HFFc6 (cell line): ENCODE results near the gene THOC3. TPM values are rescaled to one million over a fixed set of nuclear protein-coding genes. Genes with fewer than 3 reads are reported as not detected.
"Not testable (repeated sequence)": the region's sequence is repeated elsewhere in the genome, so short reads cannot be mapped to it uniquely, and the experiment has no call there.

ENCODE experiments used
- DNase-seq: peaks from one replicate; pipeline ENCODE4 v3.0.0-alpha.2; 2018
- H3K27ac Mint-ChIP-seq: 2 replicates; pipeline ENCODE4 v1.8.0; 2020; ENCODE audit warnings: mild to moderate bottlenecking, mixed read lengths
- H3K27me3 Mint-ChIP-seq: 2 replicates; pipeline ENCODE4 v1.8.0; 2021; ENCODE audit warnings: mild to moderate bottlenecking, moderate library complexity, mixed read lengths; ENCODE audit not compliant: insufficient read depth
- H3K36me3 Mint-ChIP-seq: 2 replicates; pipeline ENCODE4 v1.8.0; 2021; ENCODE audit warnings: low read depth, mixed read lengths
- H3K4me1 Mint-ChIP-seq: 2 replicates; pipeline ENCODE4 v1.8.0; 2020; ENCODE audit warnings: low read depth, mixed read lengths
- H3K4me3 Mint-ChIP-seq: 2 replicates; pipeline ENCODE4 v1.8.0; 2020; ENCODE audit warnings: mild to moderate bottlenecking, moderate library complexity, mixed read lengths
- H3K9me3 Mint-ChIP-seq: 2 replicates; pipeline ENCODE4 v1.8.0; 2020; ENCODE audit warnings: mild to moderate bottlenecking, mixed read lengths
- long read RNA-seq: library from polyadenylated mRNA; unstranded; transcript quantifications from one replicate; pipeline ENCODE4 v2.0.0, GENCODE V29; 2019
- total RNA-seq, 6 experiments: library from RNA; stranded (reverse); fragmentation: NEBNext Ultra II Directional; extraction: Animal tissue kit (Norgen Biotek cat#: 25700); gene quantifications; 2 replicates in 1 of 6; 3 replicates in 5 of 6; pipeline ENCODE4 v1.2.3, GENCODE V29; 2021

THOC3 gene, protein sequence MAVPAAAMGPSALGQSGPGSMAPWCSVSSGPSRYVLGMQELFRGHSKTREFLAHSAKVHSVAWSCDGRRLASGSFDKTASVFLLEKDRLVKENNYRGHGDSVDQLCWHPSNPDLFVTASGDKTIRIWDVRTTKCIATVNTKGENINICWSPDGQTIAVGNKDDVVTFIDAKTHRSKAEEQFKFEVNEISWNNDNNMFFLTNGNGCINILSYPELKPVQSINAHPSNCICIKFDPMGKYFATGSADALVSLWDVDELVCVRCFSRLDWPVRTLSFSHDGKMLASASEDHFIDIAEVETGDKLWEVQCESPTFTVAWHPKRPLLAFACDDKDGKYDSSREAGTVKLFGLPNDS
- 10 to 100 TPM; 38.1 to 50.4 (median 43.5) TPM for total RNA-seq
- long read RNA-seq, transcript THOC3-201 (6 exons, 1,589 nt): major isoform, 97 of 103 reads
- long read RNA-seq, partial matches to known transcripts: 5 of 103 reads
- long read RNA-seq, other reads (novel, unspliced or antisense): 1 of 103 reads

DNA sequence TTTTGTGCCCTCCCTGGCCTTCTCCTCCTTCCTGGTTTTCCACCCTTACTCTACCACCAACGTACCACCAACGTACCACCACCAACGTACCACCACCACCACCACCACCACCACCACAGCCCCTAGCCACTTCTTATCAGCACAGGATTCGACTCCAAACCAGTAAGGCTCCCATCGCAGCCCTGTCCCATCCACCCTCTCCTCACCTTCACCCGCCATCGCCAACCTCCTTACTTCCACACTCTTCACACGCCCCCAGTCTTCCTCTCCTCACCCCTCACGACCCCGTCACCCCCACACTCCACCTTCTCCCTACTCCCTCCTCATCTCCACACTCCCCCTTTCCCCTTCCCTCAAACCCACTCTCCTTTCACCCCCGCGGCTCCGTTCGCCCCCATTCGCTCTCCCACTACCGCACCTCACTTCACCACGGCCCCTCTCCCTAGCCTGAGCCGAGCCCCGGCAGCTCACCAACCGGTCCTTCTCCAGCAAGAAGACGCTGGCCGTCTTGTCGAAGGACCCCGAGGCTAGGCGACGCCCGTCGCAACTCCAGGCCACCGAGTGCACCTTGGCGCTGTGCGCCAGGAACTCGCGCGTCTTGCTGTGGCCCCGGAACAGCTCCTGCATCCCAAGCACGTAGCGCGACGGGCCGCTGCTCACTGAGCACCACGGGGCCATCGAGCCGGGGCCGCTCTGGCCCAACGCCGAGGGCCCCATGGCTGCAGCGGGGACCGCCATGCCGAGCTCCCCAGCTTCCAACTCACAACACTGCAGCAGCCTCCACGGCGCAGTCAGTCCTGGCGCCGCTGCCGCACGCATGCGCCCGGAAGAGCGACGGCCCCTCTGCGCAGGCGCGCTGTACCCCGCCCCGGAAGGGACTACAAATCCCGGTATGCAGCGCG is at the start of gene THOC3:
TSS of gene THOC3 (minus strand) at position 845 of the 902 bp plus-strand sequence. CDS start at position 738, 107 bp downstream.
- H3K9me3 Mint-ChIP-seq, H3K4me1 Mint-ChIP-seq, H3K27me3 Mint-ChIP-seq, H3K36me3 Mint-ChIP-seq, H3K27ac Mint-ChIP-seq: not testable (repeated sequence)
- DNase-seq: peak; percentile 52
- peak within 1 kb of the TSS; percentile 88 for H3K4me3 Mint-ChIP-seq

DNA sequence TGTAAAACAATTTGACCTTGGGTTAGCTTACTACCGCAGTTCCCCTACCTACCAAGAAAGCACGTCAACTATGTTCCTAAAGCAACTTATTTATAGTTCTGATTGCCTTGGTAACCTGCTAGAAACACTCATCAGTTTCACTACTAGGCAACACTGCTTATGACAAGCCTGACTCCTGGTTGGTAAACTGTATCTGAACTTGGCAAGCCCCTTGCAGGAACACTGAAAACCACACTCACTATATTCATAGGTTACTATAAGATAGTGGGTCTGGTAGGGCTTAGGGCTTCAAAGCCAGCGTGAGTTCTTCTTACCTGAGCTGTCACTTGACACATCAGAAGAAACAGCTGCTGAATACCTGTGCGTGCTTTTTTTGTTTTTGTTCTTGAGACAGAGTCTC is 49.2 kb upstream of the THOC3 start:
- not testable (repeated sequence) for H3K27me3 Mint-ChIP-seq, H3K4me3 Mint-ChIP-seq, H3K4me1 Mint-ChIP-seq, H3K9me3 Mint-ChIP-seq, H3K27ac Mint-ChIP-seq, DNase-seq, H3K36me3 Mint-ChIP-seq

DNA sequence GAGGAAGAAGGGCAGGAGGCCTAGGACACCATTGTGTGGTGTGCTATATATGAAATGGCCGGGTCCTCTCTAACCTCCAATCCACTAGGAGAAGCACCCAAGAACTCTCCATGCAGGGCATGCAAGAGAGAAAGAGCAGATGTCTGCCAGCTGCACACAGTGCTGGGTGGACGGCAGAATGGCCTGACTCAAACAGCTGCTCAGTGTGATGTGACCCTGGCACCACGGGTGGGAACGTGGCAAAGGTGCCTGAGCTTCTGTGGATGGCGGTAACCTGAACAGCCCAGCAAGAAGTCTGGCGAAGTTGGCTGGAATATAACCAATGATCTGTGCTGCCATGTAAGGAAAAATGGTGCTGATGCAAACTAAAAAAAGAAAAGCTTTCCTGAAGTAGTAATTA is 46.2 kb upstream of the THOC3 start:
- not testable (repeated sequence) for H3K27ac Mint-ChIP-seq, H3K9me3 Mint-ChIP-seq, DNase-seq, H3K27me3 Mint-ChIP-seq, H3K4me3 Mint-ChIP-seq, H3K36me3 Mint-ChIP-seq, H3K4me1 Mint-ChIP-seq

DNA sequence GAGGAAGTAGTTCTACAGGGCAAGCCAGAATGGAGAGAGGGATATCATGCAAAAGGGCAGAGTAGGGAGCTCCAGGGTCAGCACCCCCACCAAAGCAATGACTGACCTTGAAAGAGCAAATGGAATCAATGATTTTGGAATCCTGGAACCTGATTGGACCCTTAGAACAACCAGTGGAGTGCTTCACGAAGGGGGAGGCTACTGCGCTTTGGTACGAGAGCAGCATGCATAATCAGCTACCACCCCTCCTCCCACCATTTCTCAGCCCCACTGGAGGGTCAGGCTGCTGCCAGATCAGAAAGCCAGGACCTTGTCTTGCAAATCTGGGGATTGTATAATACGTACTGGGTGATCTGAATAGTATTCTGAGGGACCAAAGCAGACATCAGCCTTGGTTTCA is 43.0 kb upstream of the THOC3 start:
- not testable (repeated sequence) for H3K4me3 Mint-ChIP-seq, H3K27me3 Mint-ChIP-seq, H3K27ac Mint-ChIP-seq, H3K9me3 Mint-ChIP-seq, H3K4me1 Mint-ChIP-seq, DNase-seq, H3K36me3 Mint-ChIP-seq

DNA sequence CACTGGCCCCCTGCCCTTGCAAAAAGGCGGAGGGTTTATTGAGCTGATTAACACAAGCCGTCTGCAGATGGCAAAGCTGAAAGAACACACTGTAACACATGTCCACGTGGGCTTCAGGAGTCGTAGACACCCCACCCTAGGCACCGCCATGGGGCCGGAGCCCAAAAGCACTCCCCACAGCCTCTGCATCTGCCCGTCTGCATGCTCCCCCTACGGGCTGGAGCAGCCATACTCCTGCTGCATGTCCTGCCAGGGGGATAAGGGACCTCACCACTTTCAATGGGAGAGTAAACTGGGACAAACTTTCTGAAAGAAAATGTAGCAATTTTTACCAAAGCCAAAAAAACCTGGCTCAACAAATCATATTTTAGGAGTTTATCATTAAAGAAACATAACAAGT is 42.1 kb upstream of the THOC3 start:
- H3K9me3 Mint-ChIP-seq, H3K27me3 Mint-ChIP-seq, H3K4me1 Mint-ChIP-seq, DNase-seq, H3K27ac Mint-ChIP-seq, H3K36me3 Mint-ChIP-seq, H3K4me3 Mint-ChIP-seq: not testable (repeated sequence)

DNA sequence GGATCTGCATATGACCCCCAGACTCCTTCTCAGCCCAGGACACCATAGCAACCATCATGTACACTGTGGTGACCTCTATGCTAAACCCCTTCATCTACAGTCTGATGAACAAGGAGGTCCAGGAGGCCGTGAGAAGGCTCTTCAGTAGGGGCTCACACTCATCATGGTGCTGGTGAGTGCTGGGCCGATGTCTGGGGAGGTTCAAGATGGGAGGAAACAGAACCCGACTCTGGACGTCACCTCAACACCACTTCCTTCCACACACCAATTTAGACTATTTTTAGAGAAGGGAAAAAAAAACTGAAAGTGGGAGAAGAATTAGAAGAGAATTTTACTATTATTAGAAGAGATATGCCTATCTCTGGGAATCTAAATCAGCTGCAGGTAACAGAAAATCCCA is 39.1 kb upstream of the THOC3 start:
- not testable (repeated sequence) for H3K4me3 Mint-ChIP-seq

DNA sequence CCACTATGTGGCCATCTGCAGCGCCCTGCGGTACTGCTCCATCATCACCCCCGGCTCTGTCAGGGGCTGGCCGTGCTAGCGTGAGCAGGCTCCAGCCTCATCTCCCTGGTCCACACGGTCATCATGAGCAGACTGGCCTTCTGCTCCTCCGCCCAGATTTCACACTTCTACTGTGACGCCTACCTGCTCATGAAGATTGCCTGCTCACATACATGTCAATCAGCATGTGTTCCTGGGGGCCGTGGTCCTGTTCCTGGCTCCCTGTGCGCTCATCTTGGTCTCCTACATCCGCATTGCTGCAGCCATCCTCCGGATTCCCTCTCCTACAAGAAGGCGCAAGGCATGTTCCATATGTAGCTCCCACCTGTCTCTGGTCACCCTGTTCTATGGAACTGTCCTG is 38.7 kb upstream of the THOC3 start:
- H3K4me3 Mint-ChIP-seq, H3K9me3 Mint-ChIP-seq, H3K4me1 Mint-ChIP-seq, H3K27me3 Mint-ChIP-seq, H3K27ac Mint-ChIP-seq, DNase-seq, H3K36me3 Mint-ChIP-seq: not testable (repeated sequence)

More for the DNA sequence above, 39.1 kb upstream of the THOC3 start:
- not testable (repeated sequence) for H3K27me3 Mint-ChIP-seq, H3K27ac Mint-ChIP-seq, DNase-seq, H3K36me3 Mint-ChIP-seq, H3K4me1 Mint-ChIP-seq, H3K9me3 Mint-ChIP-seq

DNA sequence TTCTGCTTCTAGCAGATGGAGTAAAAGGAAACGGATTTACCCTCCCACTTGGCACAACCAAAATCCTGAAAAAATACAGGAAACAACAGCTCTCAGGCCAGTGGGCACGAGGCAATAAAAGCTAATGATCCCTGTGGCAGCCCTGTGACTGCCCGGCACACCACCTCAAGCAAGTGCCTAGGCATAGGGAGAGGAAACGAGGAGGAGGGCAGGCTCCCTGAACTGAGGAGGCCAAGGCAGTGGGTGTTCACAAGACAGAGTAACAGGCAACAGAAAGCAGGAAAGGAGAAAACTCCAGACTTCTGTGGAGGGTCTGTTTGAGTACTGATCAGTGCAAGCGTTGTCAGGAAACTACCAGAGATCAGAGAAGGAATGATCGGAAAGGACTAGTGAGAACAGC is 29.9 kb upstream of the THOC3 start:
- H3K4me1 Mint-ChIP-seq, H3K36me3 Mint-ChIP-seq, H3K27ac Mint-ChIP-seq, H3K4me3 Mint-ChIP-seq, H3K27me3 Mint-ChIP-seq, DNase-seq, H3K9me3 Mint-ChIP-seq: not testable (repeated sequence)

DNA sequence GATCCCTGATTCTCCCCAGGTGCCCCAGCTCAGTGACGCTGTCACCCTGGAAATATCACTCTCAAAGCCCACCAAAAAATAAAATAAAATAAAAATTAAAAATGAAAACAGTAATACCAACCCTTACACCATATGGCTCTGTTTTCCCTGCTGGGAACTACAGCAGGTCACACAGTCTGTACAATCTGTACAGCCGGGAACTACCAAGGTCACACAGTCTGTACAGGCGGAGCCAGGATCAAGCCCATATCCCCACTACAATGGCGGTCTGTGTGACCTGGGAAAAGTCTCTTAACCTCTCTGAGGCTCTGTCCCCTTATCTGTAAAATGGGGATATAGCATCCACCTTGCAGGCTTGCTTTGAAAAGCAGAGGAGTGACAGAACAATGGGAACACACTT is 29.4 kb upstream of the THOC3 start:
- DNase-seq, H3K27me3 Mint-ChIP-seq, H3K9me3 Mint-ChIP-seq, H3K4me1 Mint-ChIP-seq, H3K27ac Mint-ChIP-seq, H3K4me3 Mint-ChIP-seq, H3K36me3 Mint-ChIP-seq: not testable (repeated sequence)

DNA sequence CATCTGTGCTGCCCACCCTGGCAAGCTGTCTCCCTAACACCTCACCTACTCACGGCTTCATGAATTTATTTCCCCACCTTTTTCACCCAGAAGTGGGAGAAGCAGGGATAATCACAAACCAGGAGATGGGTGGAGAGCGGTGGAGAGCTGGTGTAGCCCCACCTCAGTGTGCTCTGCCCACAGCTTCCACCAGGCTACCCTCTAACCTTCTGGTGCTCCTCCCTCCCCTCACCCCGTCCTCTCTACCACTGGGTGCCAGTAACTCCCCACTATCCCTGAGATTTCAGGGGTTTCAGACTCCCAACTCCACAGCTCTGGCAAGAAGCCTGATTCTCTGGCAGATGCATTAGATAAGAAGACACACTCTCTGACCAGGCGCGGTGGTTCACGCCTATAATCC is 28.7 kb upstream of the THOC3 start:
- not testable (repeated sequence) for H3K4me1 Mint-ChIP-seq, H3K27ac Mint-ChIP-seq, H3K9me3 Mint-ChIP-seq, H3K36me3 Mint-ChIP-seq, H3K27me3 Mint-ChIP-seq, H3K4me3 Mint-ChIP-seq, DNase-seq

DNA sequence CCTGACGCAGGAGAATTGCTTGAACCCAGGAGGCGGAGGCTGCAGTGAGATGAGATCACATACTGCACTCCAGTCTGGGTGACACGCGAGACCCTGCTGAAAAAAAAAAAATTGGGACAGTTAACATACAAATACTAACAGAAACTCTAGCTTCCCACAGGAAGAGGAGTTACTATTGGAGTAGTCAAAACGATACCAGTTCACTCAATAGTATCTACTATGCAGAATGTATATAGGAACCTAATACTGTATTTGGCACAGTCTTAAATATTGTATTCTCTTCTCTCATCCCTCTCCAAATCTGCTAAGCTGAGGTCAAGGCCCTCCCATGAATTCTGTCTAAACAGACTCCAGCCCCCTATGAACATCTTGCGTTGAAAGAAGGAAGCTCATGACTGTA is 27.4 kb upstream of the THOC3 start:
- H3K27me3 Mint-ChIP-seq, H3K27ac Mint-ChIP-seq, H3K4me3 Mint-ChIP-seq, DNase-seq, H3K4me1 Mint-ChIP-seq, H3K9me3 Mint-ChIP-seq, H3K36me3 Mint-ChIP-seq: not testable (repeated sequence)

DNA sequence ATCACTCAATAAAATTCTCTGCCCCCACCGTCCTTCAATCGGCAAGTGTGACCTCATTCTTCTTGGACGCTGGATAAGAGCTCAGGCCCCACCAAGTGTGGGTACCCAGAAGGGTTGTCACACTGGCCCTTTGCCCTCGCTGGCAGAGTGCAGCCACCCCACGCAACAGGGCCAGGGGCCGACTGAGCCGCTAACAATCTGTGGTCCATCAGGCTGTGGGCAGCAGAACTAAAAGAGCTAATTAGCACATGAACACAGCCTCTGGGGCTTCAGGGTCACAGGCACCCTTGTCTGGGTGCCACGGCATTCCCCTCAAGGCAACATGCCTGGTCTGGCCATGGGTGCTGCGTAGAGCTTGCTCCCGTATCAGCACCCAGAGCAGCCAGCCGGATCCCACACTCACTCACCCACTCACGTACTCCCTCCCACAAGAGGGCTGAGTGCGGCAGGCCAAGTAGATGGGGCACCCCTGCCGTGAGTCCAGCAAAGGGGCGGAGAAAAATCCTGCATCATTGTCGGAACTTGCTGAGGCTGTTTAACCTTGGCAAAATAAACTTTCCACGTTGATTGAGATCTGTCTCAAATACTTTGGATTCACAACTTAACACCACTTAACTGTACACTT is 11.4 kb upstream of the THOC3 start:
- DNase-seq, H3K36me3 Mint-ChIP-seq, H3K27me3 Mint-ChIP-seq, H3K4me3 Mint-ChIP-seq, H3K4me1 Mint-ChIP-seq, H3K27ac Mint-ChIP-seq, H3K9me3 Mint-ChIP-seq: not testable (repeated sequence)

DNA sequence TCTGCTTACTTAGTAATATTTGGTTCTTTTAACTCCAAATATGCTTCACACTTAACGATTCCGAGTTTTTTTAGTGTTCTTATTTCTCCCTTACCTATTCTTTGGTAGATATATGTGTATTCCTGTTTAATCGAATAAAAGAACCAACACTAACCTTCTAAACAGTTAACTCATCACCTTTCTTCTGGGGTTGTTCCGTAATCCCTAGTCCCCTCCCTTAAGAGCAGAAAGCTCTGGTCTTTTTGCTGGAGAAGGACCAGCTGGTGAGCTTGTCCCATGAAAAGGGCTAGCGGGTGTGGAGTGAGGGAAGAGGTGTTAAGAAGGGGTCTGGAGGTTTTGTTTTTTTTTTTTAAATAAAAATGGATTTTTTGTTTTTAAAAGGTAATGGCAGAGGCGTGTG is 266 bp upstream of the THOC3 start:
- not testable (repeated sequence) for H3K9me3 Mint-ChIP-seq, H3K36me3 Mint-ChIP-seq, H3K27me3 Mint-ChIP-seq, DNase-seq, H3K4me1 Mint-ChIP-seq, H3K27ac Mint-ChIP-seq
- H3K4me3 Mint-ChIP-seq: 0 out of 2 replicates have a peak overlapping the region, but pooled peaks have one; percentile 32
